GM21786 (cell line): ENCODE data around the gene SELPLG.
A peak's percentile ranks its signal among the peaks of the same experiment; 100 is the strongest.
"Not testable (repeated sequence)": the region's sequence is repeated elsewhere in the genome, so short reads cannot be mapped to it uniquely, and the experiment has no call there.

Source experiments
- ATAC-seq: cut with Tn5 transposase; IDR thresholded peaks from one replicate; pipeline ENCODE4 v1.9.1; 2021; ENCODE audit not compliant: unreplicated experiment

The SELPLG gene

DNA sequence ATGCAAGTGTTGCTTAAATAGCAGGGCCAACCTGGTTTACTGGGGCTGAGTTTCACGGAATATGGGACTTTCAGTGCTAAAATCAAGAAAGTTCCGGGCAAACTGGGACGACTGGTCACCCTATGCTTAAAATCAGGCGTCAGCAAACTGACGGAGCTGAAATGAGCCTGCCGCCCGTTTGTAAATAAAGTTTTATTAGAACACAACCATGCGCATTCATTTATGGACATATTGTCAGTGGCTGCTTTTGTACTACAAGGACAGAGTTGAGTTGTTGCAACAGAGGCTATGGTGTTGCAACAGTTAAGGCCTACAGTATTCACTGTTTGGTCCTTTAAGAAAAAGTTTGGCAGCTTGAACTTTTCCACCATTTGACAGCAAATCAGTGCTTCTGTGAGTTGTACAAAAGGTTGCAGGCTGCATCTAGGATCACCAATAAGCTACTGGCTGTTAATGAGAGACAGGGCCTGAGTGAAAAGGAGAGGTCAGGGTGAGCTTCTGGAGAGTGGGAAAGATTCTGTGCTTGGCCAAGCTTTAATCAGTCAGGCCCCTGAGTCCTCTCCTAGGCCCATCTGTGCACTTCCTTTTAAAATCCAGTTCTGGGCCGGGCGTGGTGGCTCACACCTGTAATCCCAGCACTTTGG is 13.3 kb downstream of the SELPLG start:
- ATAC-seq = no peak

DNA sequence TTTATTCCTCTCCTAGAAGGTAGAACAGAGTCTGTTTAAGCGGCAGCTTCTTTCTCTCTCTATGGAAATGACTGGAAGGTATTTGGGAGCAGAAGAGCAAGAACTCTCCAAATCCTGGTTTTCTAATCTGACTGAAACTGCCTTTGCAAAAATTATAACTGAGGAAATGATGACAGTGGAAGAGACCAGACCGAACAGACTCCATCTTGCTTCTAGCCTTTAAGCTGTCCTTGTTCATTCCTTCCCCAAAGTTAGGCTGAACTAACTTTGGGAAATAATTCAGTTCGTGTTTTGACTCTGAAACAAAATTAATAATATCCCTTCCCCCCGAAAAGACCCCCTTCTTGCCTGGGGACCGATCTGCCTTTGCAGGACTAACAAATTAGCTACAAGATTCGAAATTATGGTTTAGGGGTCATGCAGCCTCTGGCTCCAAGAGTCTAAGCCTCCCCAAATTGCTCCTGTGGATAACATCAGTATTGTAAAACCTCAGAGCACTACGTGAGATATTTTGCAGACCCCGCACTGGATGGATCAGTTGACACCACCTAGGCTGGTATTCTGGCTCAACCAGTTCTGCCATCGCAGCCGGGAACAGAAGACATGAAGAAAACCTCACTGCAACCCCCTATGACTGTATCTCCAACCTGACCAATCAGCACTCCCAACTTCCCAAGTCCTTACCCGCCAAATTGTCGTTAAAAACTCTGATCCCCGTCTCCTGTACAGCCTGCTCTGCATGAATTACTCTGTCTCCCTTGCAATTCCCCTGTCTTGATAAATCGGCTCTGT is 14.1 kb downstream of the SELPLG start:
- ATAC-seq = no peak

DNA sequence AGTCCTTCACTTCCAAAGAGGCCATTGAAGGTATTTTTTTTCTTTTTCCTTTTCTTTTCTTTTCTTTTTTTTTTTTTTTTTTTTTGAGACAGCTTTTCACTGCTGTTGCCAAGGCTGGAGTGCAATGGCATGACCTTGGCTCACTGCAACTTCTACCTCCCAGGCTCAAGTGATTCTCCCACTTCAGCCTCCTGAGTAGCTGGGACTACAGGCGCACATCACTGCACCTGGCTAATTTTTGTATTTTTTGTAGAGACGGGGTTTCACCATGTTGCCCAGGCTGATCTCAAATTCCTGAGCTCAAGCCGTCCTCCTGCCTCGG is 14.8 kb downstream of the SELPLG start:
- ATAC-seq = not testable (repeated sequence)

DNA sequence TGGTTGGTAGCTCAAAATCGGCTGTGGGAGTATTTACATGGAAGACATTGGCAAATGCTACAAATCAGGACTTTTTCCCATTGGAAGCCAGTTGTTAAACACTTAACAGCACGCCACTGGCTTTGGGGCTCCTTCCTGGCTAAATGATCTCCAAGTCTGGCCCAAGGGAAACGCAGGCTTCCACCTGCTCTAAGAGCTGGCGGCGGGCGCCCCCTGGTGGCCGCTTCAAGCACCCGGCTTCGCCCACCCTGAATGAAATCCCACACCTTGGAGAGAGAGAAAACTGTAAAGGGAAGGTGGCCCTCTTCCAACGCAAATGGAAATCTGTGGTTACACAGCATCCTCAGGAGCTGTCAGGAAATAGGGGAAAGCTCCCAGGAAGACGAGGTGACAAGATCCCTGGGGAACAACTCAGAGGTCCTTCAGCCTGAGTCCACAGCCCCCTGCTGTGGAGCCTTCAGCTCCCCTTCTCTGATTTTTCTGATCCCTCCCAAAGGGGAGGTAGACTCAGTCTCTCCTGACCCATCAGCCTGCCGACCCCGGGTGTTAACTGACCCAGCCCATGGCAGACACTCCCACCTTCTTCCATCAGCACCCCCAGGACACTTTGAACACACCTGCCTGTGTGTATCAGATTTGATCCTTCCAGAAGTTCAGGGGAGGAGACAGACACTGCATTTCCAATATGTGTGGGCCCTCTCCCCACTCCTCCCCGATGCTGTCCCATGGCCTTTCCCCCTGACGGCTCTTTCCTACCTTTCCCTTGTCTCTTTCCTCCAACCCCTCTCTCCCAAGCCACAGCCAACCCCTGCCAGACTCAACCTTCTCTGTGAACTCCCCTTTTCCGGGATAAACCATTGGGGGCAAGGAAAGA is 15.4 kb downstream of the SELPLG start:
- ATAC-seq = no peak

DNA sequence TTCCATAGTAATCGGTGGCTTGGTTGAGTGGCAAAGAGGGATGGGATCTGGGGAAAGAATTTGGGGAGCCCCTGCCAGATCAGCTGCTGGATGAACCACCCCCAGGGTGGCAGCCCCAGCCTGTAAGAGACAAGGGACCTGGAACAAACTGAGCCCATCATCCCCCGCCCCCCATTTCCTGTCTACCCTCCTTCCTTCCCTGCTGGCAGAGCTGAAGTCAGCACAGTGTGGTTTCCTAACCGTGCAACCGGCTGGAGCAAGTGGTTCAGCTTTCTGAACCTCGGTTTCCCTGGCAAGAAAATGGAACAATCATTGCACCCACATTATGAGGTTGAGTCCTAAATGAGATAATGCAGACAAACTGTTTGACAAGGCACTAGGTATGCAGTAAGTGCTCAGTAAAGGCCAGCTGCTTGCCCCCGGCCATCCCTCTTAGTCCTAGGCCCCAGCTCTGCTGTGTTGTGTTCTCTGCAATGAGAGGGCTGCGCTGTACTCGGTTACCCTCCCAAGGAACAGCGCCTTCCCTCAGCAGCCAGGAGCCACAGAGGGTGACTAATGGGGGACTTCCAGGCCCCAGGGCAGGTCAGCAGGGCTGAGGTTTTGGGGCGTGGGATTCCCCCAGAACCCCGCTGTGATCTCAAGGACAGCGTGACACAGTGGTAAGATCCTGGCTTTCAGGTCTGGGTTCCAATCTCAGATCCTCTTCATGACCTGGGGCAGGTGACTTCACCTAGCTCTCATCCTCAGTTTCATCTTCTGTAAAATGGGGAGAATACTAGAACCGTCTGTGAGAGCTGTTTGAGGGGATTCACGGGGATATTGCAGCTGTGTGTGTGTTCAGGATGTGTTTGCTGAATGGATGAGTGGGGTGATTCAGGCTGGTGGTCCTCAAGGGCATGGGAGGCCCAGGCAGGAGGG is 16.5 kb downstream of the SELPLG start:
- ATAC-seq = peak; percentile 82

DNA sequence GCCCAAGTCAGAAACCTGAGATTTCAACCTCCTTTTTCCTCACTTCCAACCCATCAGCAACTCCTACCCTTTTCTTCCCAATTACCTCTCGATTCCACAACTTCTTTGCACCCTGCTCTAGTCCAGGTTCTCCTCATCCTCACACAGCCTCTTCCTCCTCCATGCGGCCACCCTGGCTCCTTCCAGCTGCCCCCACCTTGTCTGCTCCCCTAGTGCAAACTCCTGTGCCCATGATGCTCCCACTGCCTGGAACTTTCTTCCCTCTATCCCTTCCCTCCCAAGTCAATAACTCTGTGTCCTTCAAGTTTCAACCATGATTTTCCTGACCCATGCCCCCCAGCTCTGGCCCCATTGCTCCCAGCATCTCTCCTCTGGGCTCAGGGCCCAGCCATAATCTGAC is 17.3 kb downstream of the SELPLG start:
- ATAC-seq = no peak

DNA sequence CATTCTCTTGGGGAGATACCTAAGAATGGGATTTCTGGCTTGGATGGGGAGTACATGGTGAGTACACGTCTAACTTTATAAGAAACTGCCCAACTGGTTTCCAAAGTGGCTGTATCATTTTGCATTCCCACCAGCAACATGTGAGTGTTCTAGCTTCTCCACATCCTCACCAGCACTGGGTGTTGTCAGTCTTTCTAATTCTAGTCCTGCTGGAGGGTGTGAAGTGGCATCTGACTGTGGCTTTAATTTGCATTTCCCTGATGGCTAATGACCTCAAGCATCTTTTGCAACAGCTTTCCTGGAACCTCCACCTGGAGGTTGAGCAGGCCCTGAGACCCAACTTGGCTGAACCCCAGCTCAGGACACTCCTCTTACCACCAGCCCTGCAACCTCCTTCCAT is 17.8 kb downstream of the SELPLG start:
- no peak for ATAC-seq

DNA sequence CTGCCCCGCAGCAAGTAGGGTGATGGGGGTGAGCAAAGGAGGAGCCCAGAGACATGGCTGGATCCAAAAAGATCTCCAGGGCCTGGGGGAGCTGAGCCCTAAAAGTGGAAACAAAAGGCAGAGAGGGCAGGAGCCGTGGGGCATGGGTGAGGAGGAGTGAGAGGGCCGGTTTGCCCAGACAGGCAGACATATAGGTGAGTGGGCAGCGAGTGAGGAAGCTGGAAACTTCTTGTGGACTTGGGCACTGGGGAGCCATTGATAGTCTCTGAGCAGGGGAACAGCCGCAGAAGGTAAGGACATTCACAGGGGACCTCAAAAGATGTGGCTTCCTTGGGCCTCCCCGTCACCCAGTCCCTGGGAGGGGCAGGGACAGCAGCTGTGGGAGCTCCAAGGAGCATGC is 19.1 kb downstream of the SELPLG start:
- ATAC-seq = no peak

DNA sequence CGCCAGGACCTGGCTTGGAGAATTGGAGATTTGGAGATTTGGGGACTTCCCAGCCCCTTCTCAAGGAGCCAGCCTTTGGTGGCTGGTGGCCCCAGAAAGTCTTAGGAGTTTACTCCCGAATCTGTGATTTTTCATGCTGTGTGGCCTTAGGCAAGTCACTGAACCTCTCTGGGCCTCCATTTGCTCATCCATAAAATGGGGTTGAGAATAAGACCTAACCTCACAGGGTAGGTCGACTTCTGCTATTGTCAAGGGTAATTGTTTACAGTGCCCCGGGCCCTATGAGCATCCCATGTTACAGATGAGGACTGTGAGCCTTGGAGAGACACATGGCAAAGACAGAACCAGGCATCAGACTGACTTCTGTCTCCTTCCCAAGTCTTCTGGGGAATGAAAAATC is 19.7 kb downstream of the SELPLG start:
- no peak for ATAC-seq

DNA sequence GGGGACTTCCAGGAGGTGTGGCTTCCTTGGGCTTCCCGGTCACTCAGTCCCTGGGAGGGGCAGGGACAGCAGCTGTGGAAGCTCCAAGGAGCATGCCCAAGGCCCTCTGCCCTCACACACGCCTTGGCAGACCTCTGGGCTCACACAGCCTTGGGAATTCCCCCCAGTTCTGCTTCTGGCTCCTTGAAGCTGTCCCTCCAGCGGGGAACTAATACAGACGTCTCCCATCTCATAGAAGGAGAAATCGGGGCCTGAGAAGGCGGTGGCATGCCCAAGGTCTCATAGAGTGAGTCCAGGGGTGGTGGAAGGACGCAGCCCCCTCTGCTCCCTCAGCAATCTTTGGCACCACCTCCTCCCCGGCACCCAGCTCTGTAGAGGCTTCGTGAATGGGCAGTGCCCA is 20.1 kb downstream of the SELPLG start:
- no peak for ATAC-seq

DNA sequence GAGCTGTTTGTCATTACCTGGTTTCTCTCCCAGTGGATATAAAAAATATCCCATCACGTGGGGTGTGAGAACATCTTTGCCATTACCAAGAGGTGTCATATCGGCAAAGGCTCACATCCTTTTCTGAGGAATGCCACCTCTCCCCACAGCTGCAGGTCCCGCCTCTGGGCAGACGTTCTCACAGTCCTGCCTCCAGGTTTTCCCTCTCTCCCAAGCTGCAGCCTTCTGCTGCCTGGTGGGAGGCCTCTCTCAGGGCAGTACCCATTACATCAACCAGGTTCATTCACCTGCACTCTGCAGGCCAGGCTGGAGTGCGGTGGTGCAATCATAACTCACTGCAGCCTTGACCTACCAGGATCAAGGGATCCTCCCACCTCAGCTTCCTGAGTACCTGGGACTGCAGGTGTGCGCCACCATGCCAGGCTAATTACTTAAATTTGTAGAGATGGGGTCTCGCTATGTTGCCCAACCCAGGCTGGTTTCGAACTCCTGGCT is 20.9 kb downstream of the SELPLG start:
- ATAC-seq = no peak

DNA sequence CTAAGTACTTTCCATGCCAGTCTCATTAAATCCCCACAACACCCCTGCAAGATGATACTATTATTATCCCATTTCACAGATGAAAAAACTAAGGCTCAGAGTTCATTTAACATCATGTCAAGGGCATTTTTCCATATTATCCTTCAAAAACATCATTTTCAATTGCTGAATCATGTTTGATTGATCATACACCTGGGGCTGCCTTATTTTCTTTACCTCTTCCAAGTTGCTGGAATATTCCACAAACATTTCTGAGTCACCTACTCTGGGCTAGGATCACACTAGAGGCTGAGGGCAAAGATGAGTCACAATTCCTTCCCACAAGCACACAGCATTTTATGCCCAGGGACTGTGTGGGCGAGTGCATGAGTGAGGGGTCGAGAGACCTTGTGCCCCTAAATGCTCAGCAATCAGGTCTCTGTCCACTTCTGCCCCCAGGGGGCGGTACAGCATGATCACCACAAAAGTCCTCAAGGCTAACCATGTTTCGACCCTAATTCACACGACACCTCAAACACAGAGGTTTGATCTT is 21.7 kb downstream of the SELPLG start:
- no peak for ATAC-seq

DNA sequence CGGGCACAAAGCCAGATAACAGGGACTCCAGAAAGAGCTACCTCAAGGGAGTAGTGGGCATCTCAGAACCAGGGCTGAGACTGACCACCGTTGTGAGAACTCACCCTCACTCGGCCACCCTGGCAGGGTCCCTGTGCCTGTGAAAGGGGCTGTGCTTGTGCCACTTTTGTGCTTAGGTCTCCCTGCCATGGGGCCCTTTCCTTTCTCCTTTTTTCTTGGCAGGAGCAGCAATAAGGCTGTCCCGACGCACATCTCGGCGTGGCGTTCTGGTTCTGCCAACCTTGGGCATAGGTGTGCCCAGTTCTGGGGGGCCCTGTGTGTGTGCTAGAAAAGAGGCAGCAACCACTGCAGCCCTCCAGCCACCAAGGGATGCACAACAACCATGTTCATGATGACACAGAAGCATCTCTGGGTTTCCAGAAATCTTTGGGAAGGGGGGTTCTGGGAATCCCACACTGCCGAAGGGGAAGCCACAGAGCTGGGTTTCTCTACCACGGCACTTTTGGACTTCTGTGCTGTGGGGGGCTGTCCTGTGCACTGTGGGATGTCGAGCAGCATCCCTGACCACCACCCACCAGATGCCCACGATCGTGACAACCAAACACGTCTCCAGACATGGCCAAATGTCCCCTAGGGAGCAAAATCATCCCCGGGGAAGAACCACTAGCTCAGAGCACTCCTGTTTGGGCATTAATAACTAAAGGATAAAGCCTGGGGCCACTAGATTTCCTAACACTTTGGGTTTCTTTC is 22.7 kb downstream of the SELPLG start:
- ATAC-seq = no peak

DNA sequence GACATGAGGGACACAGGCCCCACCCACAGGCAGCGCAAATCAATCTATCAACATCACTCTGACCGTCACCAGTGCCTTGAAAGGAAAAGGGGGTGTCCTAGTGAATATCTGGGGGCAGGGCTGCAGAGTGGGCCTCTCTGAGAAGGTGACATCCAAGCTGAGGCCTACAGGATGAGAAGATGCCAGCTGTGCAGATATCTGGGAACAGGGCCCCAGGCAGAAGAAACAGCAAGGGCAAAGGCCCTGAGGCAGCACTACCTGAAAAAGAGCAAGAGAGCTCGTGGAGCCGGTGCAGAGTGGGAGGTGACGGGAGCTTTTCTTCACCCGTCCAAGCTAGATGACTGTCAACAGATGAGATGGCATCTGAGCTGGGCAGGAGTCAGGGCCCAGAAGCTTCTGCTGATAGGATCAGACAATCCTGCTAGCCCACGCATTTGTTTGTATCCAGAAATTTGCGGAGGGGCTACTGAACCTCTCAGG is 23.3 kb downstream of the SELPLG start:
- ATAC-seq = no peak

DNA sequence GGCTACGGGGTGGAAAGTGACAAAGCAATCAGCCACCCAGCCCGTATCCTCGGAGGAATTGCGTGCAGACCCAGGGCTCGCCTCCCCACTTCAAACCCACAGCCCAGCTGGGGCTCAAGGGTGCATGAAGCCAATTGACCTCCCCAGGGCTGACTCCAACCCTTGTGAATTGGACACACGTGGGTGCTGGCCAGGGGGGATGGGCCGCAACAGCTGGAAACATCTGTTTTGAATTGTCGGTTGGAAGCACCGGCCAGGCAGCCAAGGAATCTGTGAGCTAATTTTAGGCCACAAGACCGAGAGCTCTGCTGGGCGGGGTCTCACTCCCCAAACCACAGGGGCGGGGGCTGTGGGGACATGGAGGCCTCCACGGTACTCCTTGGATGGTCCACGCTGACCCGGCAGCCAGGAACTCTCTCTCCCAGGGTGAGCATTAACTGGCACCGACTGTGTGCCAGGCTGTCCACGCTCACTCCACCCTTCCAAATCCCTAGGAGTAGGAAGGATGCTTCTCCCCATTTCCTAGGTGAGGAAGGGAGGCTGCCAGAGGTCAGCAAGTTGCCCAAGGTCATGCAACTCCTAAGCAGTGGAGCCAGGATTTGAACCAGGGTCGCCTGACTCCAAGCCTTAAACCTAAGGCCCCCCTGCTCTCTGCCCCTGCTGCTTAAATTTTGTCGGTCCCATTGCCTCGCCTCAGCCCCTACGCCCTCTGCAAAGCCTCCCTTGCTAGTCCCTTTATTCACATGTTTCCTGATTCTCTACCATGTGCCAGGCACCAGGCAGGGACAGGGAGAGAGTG is 24.0 kb downstream of the SELPLG start:
- ATAC-seq = no peak

DNA sequence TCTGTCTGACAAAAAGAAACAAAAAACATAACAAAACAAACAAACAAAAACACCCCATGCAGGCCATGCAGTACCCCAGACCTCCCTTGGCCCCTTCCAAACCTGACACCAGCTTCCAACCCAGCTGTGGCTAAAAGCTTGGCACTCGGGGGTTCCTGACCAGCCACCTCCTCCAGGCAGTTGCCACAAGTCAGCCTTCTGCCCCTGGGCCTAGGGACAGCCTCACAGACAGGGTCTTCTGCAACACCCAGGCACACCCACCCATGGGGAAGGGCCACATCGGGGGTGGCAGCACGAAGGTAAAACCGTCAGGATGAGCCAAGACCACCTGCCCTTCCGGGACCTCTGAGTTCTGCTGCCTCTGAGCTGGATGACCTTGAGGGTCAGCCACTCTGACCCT is 25.1 kb downstream of the SELPLG start:
- no peak for ATAC-seq

DNA sequence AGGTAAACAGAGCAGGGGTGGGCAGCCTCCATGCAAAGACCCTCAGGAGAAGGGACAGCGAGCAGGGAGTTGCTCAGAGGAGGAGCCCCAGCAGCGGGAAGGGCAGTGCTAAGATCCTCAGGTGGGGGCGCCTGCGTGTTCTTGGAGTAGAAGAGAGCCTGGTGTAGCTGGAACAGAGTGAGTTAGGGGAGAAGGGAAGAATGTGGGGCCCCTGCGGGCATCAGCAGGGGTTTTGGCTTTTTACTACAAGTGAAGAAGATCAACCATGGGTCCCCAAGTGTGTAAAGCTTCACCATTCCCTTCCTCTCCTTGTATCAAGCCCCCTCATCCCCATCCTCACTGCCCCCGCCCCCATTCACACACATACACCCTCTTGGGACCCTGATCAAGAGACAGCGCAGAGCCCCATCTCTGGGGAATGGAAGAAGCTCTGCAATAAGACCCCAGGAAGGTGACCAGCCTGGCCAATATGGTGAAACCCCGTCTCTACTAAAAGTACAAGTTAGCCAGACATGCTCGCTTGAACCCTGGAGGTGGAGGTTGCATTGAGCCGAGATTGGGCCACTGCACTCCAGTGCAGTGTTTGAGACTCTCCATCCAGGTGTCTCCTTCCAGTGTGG is 25.6 kb downstream of the SELPLG start:
- ATAC-seq = no peak

DNA sequence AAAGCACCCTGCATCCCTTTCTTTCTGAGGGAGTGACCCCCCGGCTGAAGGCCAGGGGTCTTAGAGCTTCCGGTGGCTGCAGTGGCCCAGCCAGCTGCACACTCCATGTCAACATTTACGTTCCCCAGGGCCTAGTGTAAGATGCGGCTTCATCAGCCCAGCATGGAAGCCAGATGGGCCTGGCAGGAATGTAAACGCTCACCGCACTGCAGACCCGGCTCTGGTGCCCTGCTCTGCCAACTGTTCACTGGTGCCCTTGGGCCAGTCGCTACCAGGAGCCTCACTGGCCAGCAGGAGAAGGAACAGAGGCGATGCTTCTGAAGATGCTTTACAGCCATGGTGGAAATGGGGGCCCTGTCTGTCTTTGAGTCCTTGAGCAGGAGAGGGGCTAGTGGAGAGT is 27.2 kb downstream of the SELPLG start:
- ATAC-seq = no peak
